Activated CD8-positive, alpha-beta memory T cell treated with anti-CD3 and anti-CD28 coated beads for 1 hour (primary cell): ENCODE data around the gene CCDC85C.

Experiments
- DNase-seq, 2 donors: peaks; one replicate each; pipeline ENCODE4 v3.0.0-alpha.2; 2020; ENCODE audit warnings: low read depth in 1 of 2; ENCODE audit errors: extremely low read depth in 1 of 2

The CCDC85C gene

GRCh38 chr14:99542566-99542965 lies 61.4 kb downstream of the CCDC85C start:
- DNase-seq = no peak

- DNase-seq = no peak
These were observed 62.1 kb downstream of the CCDC85C start for GRCh38 chr14:99541677-99542470.

GRCh38 chr14:99541211-99541610 lies 62.8 kb downstream of the CCDC85C start:
- DNase-seq = no peak

- DNase-seq = no peak
These were observed 63.6 kb downstream of the CCDC85C start for GRCh38 chr14:99540196-99541032.

- no peak for DNase-seq
These were observed 64.5 kb downstream of the CCDC85C start for GRCh38 chr14:99539491-99539890.

GRCh38 chr14:99538733-99539132 lies 65.3 kb downstream of the CCDC85C start:
- DNase-seq = no peak

GRCh38 chr14:99538275-99538674 lies 65.7 kb downstream of the CCDC85C start:
- DNase-seq = no peak

GRCh38 chr14:99537399-99537798 lies 66.6 kb downstream of the CCDC85C start:
- DNase-seq = no peak

GRCh38 chr14:99535908-99536778 lies 67.9 kb downstream of the CCDC85C start:
- DNase-seq = no peak

GRCh38 chr14:99535448-99535847 lies 68.6 kb downstream of the CCDC85C start:
- no peak for DNase-seq

- DNase-seq = no peak
These were observed 69.1 kb downstream of the CCDC85C start for GRCh38 chr14:99534863-99535262.

- no peak for DNase-seq
These were observed 69.7 kb downstream of the CCDC85C start for GRCh38 chr14:99534333-99534732.

GRCh38 chr14:99532310-99532709 lies 71.7 kb downstream of the CCDC85C start:
- no peak for DNase-seq

- DNase-seq = no peak
These were observed 72.5 kb downstream of the CCDC85C start for GRCh38 chr14:99531251-99532096.

- DNase-seq = no peak
These were observed 73.4 kb downstream of the CCDC85C start for GRCh38 chr14:99530407-99531155.

- no peak for DNase-seq
These were observed 74.1 kb downstream of the CCDC85C start for GRCh38 chr14:99529899-99530298.

- DNase-seq = no peak
These were observed 76.5 kb downstream of the CCDC85C start for GRCh38 chr14:99527427-99528076.

- no peak for DNase-seq
These were observed 77.0 kb downstream of the CCDC85C start for GRCh38 chr14:99527026-99527425.

- no peak for DNase-seq
These were observed 78.3 kb downstream of the CCDC85C start for GRCh38 chr14:99525699-99526080.
